SK-N-SH treated with all-trans-retinoic acid at 6 μM for 48 hours (cell line): ENCODE measurements around the gene LSM4.
A peak's percentile ranks its signal among the peaks of the same experiment; 100 is the strongest.

Source experiments
- ATAC-seq: fragments of 200-7000 bp; cut with Tn5 transposase; 3 replicates; pipeline ENCODE4 v1.9.1; 2020; ENCODE audit warnings: mild to moderate bottlenecking, moderate library complexity
- CSRNP3 ChIP-seq: fragments of 250-450 bp; sonication (Bioruptor Pico); IDR thresholded peaks from 2 replicates; pipeline ENCODE4 v1.5.1; 2021; ENCODE audit warnings: mild to moderate bottlenecking, moderate library complexity
- ESRRG ChIP-seq: fragments of 250-450 bp; sonication (Bioruptor Pico); IDR thresholded peaks from 2 replicates; pipeline ENCODE4 v1.6.1; 2021; ENCODE audit warnings: mild to moderate bottlenecking
- ISL1 ChIP-seq: fragments of 250-450 bp; sonication (Bioruptor Pico); IDR thresholded peaks from 2 replicates; pipeline ENCODE4 v2.1.2; 2022; ENCODE audit warnings: mild to moderate bottlenecking, moderate library complexity
- POU6F1 ChIP-seq: fragments of 250-450 bp; sonication (Bioruptor Pico); IDR thresholded peaks from 2 replicates; pipeline ENCODE4 v1.8.0; 2021; ENCODE audit warnings: low read depth, mild to moderate bottlenecking, moderate library complexity, borderline replicate concordance
- PPARA ChIP-seq: fragments of 250-450 bp; sonication (Bioruptor Pico); IDR thresholded peaks from 2 replicates; pipeline ENCODE4 v1.5.0; 2020; ENCODE audit warnings: mild to moderate bottlenecking, borderline replicate concordance
- SNAI2 ChIP-seq: fragments of 250-450 bp; sonication (Bioruptor Pico); IDR thresholded peaks from 2 replicates; pipeline ENCODE4 v1.5.0; 2020; ENCODE audit warnings: mild to moderate bottlenecking, moderate library complexity
- TCF4 ChIP-seq: fragments of 250-450 bp; sonication (Bioruptor Pico); IDR thresholded peaks from 2 replicates; pipeline ENCODE4 v1.8.0; 2021; ENCODE audit warnings: mild to moderate bottlenecking, moderate library complexity, borderline replicate concordance
- TOX ChIP-seq: fragments of 250-450 bp; sonication (Bioruptor Pico); IDR thresholded peaks from 2 replicates; pipeline ENCODE4 v1.8.0; 2021; ENCODE audit warnings: mild to moderate bottlenecking, moderate library complexity, borderline replicate concordance
- TSHZ2 ChIP-seq: fragments of 250-450 bp; sonication (Bioruptor Pico); IDR thresholded peaks from 2 replicates; pipeline ENCODE4 v1.5.0; 2020; ENCODE audit warnings: mild to moderate bottlenecking, moderate library complexity
- ZC3H10 ChIP-seq: fragments of 250-450 bp; sonication (Bioruptor Pico); IDR thresholded peaks from 2 replicates; pipeline ENCODE4 v1.5.1; 2021; ENCODE audit warnings: mild to moderate bottlenecking, moderate library complexity
- ZFP3 ChIP-seq: fragments of 250-450 bp; sonication (Bioruptor Pico); IDR thresholded peaks from 2 replicates; pipeline ENCODE4 v1.5.0; 2020; ENCODE audit warnings: mild to moderate bottlenecking, moderate library complexity
- ZNF70 ChIP-seq: fragments of 450-650 bp; formaldehyde crosslinking; IDR thresholded peaks from 2 replicates; pipeline ENCODE4 v1.5.0; 2020; ENCODE audit warnings: mild to moderate bottlenecking, moderate library complexity
- TF ChIP-seq, protein P1 (sequence below): fragments of 250-450 bp; sonication (Bioruptor Pico); IDR thresholded peaks from 2 replicates; pipeline ENCODE4 v1.5.1; 2020; ENCODE audit warnings: low read depth, mild to moderate bottlenecking, moderate library complexity
- TF ChIP-seq, protein P2 (sequence below): fragments of 250-450 bp; sonication (Bioruptor Pico); IDR thresholded peaks from 2 replicates; pipeline ENCODE4 v1.8.0; 2020; ENCODE audit warnings: mild to moderate bottlenecking, moderate library complexity, borderline replicate concordance

Gene LSM4

GRCh38 chr19:18292810-18293641 lies 29.9 kb downstream of the LSM4 start (continued):
- TF ChIP-seq TSHZ2 (CRISPR knock-in tag) (no peak), ZNF70 (no peak), ESRRG (no peak)
- TF ChIP-seq, protein P1, sequence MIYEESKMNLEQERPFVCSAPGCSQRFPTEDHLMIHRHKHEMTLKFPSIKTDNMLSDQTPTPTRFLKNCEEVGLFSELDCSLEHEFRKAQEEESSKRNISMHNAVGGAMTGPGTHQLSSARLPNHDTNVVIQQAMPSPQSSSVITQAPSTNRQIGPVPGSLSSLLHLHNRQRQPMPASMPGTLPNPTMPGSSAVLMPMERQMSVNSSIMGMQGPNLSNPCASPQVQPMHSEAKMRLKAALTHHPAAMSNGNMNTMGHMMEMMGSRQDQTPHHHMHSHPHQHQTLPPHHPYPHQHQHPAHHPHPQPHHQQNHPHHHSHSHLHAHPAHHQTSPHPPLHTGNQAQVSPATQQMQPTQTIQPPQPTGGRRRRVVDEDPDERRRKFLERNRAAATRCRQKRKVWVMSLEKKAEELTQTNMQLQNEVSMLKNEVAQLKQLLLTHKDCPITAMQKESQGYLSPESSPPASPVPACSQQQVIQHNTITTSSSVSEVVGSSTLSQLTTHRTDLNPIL (CRISPR knock-in tag), result no peak
- TF ChIP-seq, protein P2, sequence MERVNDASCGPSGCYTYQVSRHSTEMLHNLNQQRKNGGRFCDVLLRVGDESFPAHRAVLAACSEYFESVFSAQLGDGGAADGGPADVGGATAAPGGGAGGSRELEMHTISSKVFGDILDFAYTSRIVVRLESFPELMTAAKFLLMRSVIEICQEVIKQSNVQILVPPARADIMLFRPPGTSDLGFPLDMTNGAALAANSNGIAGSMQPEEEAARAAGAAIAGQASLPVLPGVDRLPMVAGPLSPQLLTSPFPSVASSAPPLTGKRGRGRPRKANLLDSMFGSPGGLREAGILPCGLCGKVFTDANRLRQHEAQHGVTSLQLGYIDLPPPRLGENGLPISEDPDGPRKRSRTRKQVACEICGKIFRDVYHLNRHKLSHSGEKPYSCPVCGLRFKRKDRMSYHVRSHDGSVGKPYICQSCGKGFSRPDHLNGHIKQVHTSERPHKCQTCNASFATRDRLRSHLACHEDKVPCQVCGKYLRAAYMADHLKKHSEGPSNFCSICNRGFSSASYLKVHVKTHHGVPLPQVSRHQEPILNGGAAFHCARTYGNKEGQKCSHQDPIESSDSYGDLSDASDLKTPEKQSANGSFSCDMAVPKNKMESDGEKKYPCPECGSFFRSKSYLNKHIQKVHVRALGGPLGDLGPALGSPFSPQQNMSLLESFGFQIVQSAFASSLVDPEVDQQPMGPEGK, result peak; percentile 59; the same call in 1 of the 2 replicates

- TF ChIP-seq TOX (CRISPR knock-in tag) (no peak), ISL1 (CRISPR knock-in tag) (no peak), PPARA (CRISPR knock-in tag) (no peak)
- ATAC-seq, result no peak; the same call in 2 of the 3 replicates
These were observed 30.4 kb downstream of the LSM4 start for GRCh38 chr19:18292462-18292809.

- ATAC-seq, result peak; percentile 78
These were observed 31.1 kb downstream of the LSM4 start for GRCh38 chr19:18291590-18292461.

More at GRCh38 chr19:18291590-18292461, 31.1 kb downstream of the LSM4 start:
- TF ChIP-seq ZC3H10 (peak; percentile 24), ESRRG (0 out of 2 replicates have a peak, but pooled peaks have one; percentile 47), POU6F1 (0 out of 2 replicates have a peak, but pooled peaks have one; percentile 28), TCF4 (CRISPR knock-in tag) (0 out of 2 replicates have a peak, but pooled peaks have one; percentile 14), TSHZ2 (CRISPR knock-in tag) (no peak; the same call in none of the 2 replicates), CSRNP3 (CRISPR knock-in tag) (0 out of 2 replicates have a peak, but pooled peaks have one; percentile 49), SNAI2 (CRISPR knock-in tag) (0 out of 2 replicates have a peak, but pooled peaks have one; percentile 6), PPARA (CRISPR knock-in tag) (no peak), ZNF70 (0 out of 2 replicates have a peak, but pooled peaks have one; percentile 13), ZFP3 (CRISPR knock-in tag) (peak; percentile 67)
- TF ChIP-seq, protein P1 (CRISPR knock-in tag), result no peak
- TF ChIP-seq, protein P2, result peak; percentile 40; the same call in 1 of the 2 replicates
- TF ChIP-seq, all 23 proteins: peak for 9
